Testis (tissue), 5 donors: Measurements from ENCODE around the gene SLC30A5. TPM values are rescaled to one million over a fixed set of nuclear protein-coding genes. Genes with fewer than 3 reads are reported as not detected.
"Not testable (repeated sequence)": the region's sequence is repeated elsewhere in the genome, so short reads cannot be mapped to it uniquely, and the experiment has no call there.

Experiments used
- DNase-seq: peaks from one replicate; pipeline ENCODE4 v3.0.0-alpha.2; 2019
- H3K27ac ChIP-seq, 2 donors: fragments of 200-600 bp; sonication (generic); one replicate each; pipeline ENCODE4 v1.5.1; 2019
- H3K27me3 ChIP-seq: fragments of 200-600 bp; sonication (generic); one replicate; pipeline ENCODE4 v1.5.1; 2019
- H3K36me3 ChIP-seq: fragments of 200-600 bp; sonication (generic); one replicate; pipeline ENCODE4 v1.5.1; 2017; ENCODE audit warnings: low read depth; ENCODE audit errors: missing control alignments
- H3K4me1 ChIP-seq: fragments of 200-600 bp; sonication (generic); one replicate; pipeline ENCODE4 v1.5.1; 2019
- H3K4me3 ChIP-seq, 2 donors: fragments of 200-600 bp; sonication (generic); one replicate each; pipeline ENCODE4 v1.5.1; 2017 to 2019
- H3K9me3 ChIP-seq: fragments of 200-600 bp; sonication (generic); one replicate; pipeline ENCODE4 v1.5.1; 2017
- POLR2A ChIP-seq: fragments of 450-650 bp; IDR thresholded peaks from one replicate; pipeline ENCODE4 v1.6.1; 2017; ENCODE audit warnings: antibody characterized with exemption, mild to moderate bottlenecking, moderate library complexity
- WGBS, 2 donors: methylation state at CpG; one replicate each; pipeline ENCODE4 v1.1.5; 2018; 5-methylcytosine and 5-hydroxymethylcytosine counted together
- intact Hi-C: fragments of 100-400 bp; cut with DNase I; formaldehyde crosslinking; loops from one replicate; pipeline ENCODE4 v1.15.1; 2023; ENCODE audit warnings: low total_unique reads
- long read RNA-seq, 2 donors: transcript quantifications; one replicate each; lab custom pipeline, GENCODE V29; 2026
- polyA plus RNA-seq: library from polyadenylated mRNA; stranded (reverse); fragments of 350-450 nt; fragmentation: Illumina TruSeq; extraction: RNeasy Lipid Tissue Mini Kit (QIAGEN cat#74804); gene quantifications from one replicate; pipeline ENCODE4 v1.2.3, GENCODE V29; 2014; ENCODE audit warnings: low read depth, low replicate concordance; ENCODE audit not compliant: insufficient read depth
- total RNA-seq, 2 donors: library from RNA; depleted of rRNA; stranded (reverse); fragments of >200 nt; gene quantifications; one replicate each; pipeline ENCODE4 v1.2.3, GENCODE V29; 2016
- TF ChIP-seq, protein P1 (sequence below), 3 experiments: fragments of 450-650 bp in 2 of 3; fragments of 200-600 bp in 1 of 3; sonication (generic) in 1 of 3; IDR thresholded peaks; one replicate each; pipeline ENCODE4 v1.5.1; 2016 to 2019; ENCODE audit warnings: antibody characterized with exemption in 3 of 3, mild to moderate bottlenecking in 2 of 3, moderate library complexity in 1 of 3

The SLC30A5 gene
- 10 to 100 TPM; 65.0 to 68.0 TPM for total RNA-seq
- polyA plus RNA-seq: 33.7 TPM
- long read RNA-seq, donor 1, full-length matches to known transcripts: 17 of 29 reads
- long read RNA-seq, donor 1, partial matches to known transcripts: 12 of 29 reads
- long read RNA-seq, donor 1, other reads (novel, unspliced or antisense): 0 of 29 reads
- long read RNA-seq, donor 2, full-length matches to known transcripts: 9 of 9 reads
- long read RNA-seq, donor 2, partial matches to known transcripts: 0 of 9 reads
- long read RNA-seq, donor 2, other reads (novel, unspliced or antisense): 0 of 9 reads

DNA sequence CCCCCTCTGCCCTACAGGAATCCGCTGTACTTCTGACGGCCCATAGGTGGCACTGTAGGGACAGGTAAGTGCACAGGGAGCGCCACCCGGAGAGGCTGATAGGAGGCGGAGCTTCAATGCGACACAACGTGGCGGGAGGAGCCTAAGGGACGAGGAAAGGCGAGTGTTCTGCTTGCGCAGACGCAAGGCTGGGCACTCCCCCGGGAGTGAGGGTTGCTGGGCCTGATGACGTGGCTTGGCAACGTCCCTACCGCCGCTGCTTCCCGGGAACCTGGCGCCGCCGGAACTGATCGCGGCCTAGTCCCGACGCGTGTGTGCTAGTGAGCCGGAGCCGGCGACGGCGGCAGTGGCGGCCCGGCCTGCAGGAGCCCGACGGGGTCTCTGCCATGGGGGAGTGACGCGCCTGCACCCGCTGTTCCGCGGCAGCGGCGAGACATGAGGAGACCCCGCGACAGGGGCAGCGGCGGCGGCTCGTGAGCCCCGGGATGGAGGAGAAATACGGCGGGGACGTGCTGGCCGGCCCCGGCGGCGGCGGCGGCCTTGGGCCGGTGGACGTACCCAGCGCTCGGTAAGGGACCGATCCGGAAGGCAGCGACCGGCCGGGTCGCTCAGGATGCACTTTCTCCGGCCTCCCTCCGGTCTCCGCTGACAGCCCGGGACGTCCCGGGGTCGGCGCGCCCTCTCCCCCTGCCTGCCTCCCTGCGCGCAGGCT, at the start of gene SLC30A5:
Gene SLC30A5 (plus strand): TSS at position 244 of the 712 bp plus-strand sequence. CDS start 242 bp downstream, at position 486.
- Histone ChIP-seq H3K9me3 (no peaks in the 10 kb centered on the region), H3K36me3 (no peaks in the 10 kb centered on the region), H3K27me3 (no peaks in the 10 kb centered on the region), H3K4me1 (peaks cover 9% of the 10 kb centered on the region), H3K27ac (peak within 1 kb of the TSS; percentile 92 to 98), H3K4me3 (peak within 1 kb of the TSS; percentile 84 to 97)
- 0 to 1% methylated on average over 22 to 61 of the region's 79 CpGs for WGBS, 2 donors
- DNase-seq: peak; percentile 99
- TF ChIP-seq, protein P1, sequence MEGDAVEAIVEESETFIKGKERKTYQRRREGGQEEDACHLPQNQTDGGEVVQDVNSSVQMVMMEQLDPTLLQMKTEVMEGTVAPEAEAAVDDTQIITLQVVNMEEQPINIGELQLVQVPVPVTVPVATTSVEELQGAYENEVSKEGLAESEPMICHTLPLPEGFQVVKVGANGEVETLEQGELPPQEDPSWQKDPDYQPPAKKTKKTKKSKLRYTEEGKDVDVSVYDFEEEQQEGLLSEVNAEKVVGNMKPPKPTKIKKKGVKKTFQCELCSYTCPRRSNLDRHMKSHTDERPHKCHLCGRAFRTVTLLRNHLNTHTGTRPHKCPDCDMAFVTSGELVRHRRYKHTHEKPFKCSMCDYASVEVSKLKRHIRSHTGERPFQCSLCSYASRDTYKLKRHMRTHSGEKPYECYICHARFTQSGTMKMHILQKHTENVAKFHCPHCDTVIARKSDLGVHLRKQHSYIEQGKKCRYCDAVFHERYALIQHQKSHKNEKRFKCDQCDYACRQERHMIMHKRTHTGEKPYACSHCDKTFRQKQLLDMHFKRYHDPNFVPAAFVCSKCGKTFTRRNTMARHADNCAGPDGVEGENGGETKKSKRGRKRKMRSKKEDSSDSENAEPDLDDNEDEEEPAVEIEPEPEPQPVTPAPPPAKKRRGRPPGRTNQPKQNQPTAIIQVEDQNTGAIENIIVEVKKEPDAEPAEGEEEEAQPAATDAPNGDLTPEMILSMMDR (IDR thresholded peaks at IDR 0.05): peak; percentile 84 to 97 (median 90)
- TF ChIP-seq POLR2A: peak; percentile 53
- intact Hi-C loops: no loop called here

- H3K9me3 ChIP-seq, H3K27ac ChIP-seq, H3K27me3 ChIP-seq, DNase-seq, H3K4me1 ChIP-seq, H3K36me3 ChIP-seq, H3K4me3 ChIP-seq, intact Hi-C loops: not testable (repeated sequence)
- 88 to 96% methylated on average over 6 of the region's 6 CpGs for WGBS, 2 donors
These were observed 48.6 kb upstream of the SLC30A5 start for GRCh38 chr5:69045213-69045612.

DNA sequence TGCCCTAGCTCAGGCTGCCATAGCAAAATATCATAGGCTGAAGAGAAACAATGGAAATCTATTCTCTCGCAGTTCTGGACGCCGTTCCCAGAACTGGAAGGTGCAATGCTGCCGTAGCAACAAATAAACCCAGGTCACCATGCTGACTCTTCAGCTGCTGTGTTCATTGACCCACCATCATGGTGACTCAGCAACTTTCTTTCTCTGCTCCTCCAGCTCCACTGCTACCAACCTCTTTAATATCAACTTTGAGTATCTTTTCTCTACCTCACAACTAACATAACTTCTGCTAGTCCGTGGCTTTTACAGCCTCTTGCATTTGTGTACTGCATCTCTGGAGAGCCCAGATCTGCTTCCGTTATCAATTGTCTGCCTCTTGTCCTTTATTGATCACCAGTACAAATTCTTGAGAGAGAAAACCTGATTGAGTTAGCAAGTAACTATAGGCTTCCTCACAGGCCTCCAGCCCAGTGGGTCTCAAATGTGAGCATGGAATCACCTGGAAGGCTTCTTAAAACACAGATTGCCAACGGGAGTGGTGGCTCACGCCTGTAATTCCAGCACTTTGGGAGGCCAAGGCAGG, 47.3 kb upstream of the SLC30A5 start:
- intact Hi-C loops: no loop called here
- 94 to 96% methylated on average over 8 of the region's 8 CpGs for WGBS, 2 donors

GRCh38 chr5:69048230-69048629, 45.6 kb upstream of the SLC30A5 start:
- intact Hi-C loops: no loop called here

More for the DNA sequence above, 47.3 kb upstream of the SLC30A5 start:
- Histone ChIP-seq H3K4me1 (no peaks in the 10 kb centered on the region), H3K36me3 (no peaks in the 10 kb centered on the region), H3K4me3 (no peak overlapping the region), H3K9me3 (no peaks in the 10 kb centered on the region), H3K27ac (no peak overlapping the region), H3K27me3 (no peaks in the 10 kb centered on the region)
- TF ChIP-seq POLR2A: no peak
- TF ChIP-seq, protein P1 (IDR thresholded peaks at IDR 0.05): no peak
- no peak for DNase-seq

More at GRCh38 chr5:69048230-69048629, 45.6 kb upstream of the SLC30A5 start:
- H3K9me3 ChIP-seq: no peaks in the 10 kb centered on the region
- H3K4me1 ChIP-seq: no peaks in the 10 kb centered on the region
- 33 to 40% methylated on average over 3 of the region's 3 CpGs for WGBS, 2 donors
- H3K27ac ChIP-seq: no peak overlapping the region
- DNase-seq: no peak
- H3K27me3 ChIP-seq: no peaks in the 10 kb centered on the region
- no peak for TF ChIP-seq POLR2A
- TF ChIP-seq, protein P1 (IDR thresholded peaks at IDR 0.05): peak in 2 of 3 experiments; percentile 21 to 44
- no peaks in the 10 kb centered on the region for H3K36me3 ChIP-seq
- no peak overlapping the region for H3K4me3 ChIP-seq
